Measurements from ENCODE around the gene BPI.
"Not testable (repeated sequence)": the region's sequence is repeated elsewhere in the genome, so short reads cannot be mapped to it uniquely, and the experiment has no call there.

Gene BPI

DNA sequence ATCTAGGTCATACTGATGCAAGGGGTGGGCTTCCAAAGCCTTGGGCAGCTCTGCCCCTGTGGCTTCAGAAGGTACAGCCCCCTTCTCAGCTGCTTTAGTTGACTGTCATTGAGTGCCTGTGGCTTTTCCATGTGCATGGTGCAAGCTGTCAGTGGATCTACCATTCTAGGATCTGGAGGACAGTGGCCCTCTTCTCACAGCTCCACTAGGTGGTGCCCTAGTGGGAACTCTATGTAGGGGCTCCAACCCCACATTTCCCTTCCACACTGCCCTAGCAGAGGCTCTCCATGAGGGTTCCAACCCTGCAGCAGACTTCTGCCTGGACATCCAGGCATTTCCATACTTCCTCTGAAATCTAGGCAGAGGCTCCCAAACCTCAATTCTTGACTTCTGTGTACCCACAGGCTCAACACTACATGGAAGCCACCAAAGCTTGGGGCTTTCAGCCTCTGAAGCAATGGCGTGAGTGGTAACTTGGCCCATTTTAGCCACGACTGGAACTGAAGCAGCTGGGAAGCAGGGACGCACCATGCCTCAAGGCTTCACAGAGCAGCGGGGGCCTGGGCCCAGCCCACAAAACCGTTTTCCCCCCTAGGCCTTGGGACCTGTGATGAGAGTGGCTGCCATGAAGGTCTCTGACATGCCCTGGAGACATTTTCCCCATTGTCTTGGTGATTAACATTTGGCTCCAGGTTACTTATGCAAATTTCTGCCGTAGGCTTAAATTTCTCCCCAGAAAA lies 22.6 kb upstream of the BPI start:
- not testable (repeated sequence) for H3K36me3 ChIP-seq (ENCODE audit: control insufficient read depth, insufficient read depth, low read length); H3K27ac ChIP-seq (ENCODE audit: low read depth, low read length); H3K4me1 ChIP-seq (ENCODE audit: control insufficient read depth, insufficient read depth, low read length); H3K27me3 ChIP-seq (ENCODE audit: control insufficient read depth, insufficient read depth, low read length); H3K9ac ChIP-seq (ENCODE audit: low read length); H3K4me3 ChIP-seq (ENCODE audit: low read length)

GRCh38 chr20:38283236-38283635 lies 20.7 kb upstream of the BPI start:
- Histone ChIP-seq H3K36me3 (ENCODE audit: control insufficient read depth, insufficient read depth, low read length) (no peaks in the 10 kb centered on the region), H3K9ac (ENCODE audit: low read length) (no peak overlapping the region), H3K4me1 (ENCODE audit: control insufficient read depth, insufficient read depth, low read length) (no peaks in the 10 kb centered on the region), H3K27me3 (ENCODE audit: control insufficient read depth, insufficient read depth, low read length) (no peaks in the 10 kb centered on the region), H3K27ac (ENCODE audit: low read depth, low read length) (no peak overlapping the region), H3K4me3 (ENCODE audit: low read length) (no peak overlapping the region)

DNA sequence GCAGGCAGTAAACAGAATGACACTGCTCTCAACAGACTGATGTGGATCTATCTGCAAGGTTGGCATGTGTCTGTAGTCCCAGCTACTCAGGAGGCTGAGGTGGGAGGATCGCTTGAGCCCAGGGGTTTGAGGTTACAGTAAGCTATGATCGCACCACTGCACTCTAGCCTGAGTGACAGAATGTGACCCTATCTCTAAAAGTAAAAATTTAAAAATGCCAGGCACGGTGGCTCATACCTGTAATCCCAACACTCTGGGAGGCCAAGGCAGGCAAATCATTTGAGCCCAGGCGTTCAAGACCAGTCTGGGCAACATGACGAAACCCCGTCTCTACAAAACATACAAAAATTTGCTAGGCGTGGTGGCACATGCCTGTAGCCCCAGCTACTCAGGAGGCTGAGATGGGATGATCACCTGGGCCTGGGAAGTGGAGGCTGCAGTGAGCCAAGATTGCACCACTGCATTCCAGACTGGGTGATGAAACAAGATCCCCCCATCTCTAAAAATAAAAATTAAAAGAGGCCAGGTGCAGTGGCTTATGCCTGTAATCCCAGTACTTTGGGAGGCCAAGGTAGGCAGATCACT lies 19.8 kb upstream of the BPI start:
- H3K4me1 ChIP-seq (ENCODE audit: control insufficient read depth, insufficient read depth, low read length); H3K4me3 ChIP-seq (ENCODE audit: low read length); H3K27ac ChIP-seq (ENCODE audit: low read depth, low read length); H3K9ac ChIP-seq (ENCODE audit: low read length); H3K36me3 ChIP-seq (ENCODE audit: control insufficient read depth, insufficient read depth, low read length); H3K27me3 ChIP-seq (ENCODE audit: control insufficient read depth, insufficient read depth, low read length): not testable (repeated sequence)

DNA sequence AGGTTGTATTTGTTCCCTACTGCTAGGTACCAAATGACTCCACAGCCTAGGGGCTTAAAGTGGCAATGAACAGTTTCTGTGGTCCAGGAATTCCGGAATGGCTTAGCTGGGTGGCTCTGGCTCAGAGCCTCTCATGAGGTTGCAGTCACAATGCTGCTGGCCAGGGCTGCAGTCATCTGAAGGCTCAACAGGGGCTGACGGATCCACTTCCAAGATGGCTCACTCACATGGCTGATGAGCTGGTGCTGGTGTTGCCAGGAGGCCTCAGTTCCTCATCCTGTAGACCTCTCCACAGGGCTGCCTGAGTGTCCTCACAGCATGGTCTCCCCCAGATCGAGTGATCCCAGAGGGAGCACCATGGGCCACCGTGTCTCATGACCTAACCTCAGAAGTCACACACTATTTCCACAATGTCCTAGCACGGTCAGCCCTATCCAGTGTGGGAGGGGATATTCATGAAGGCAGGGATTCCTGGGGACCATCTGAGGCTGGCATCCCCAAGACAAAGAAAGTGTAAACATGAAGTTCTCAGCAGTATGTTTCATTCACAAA lies 19.0 kb upstream of the BPI start:
- Histone ChIP-seq H3K9ac (ENCODE audit: low read length) (no peak overlapping the region), H3K36me3 (ENCODE audit: control insufficient read depth, insufficient read depth, low read length) (no peaks in the 10 kb centered on the region), H3K27me3 (ENCODE audit: control insufficient read depth, insufficient read depth, low read length) (no peaks in the 10 kb centered on the region), H3K27ac (ENCODE audit: low read depth, low read length) (no peak overlapping the region), H3K4me1 (ENCODE audit: control insufficient read depth, insufficient read depth, low read length) (no peaks in the 10 kb centered on the region), H3K4me3 (ENCODE audit: low read length) (no peak overlapping the region)

DNA sequence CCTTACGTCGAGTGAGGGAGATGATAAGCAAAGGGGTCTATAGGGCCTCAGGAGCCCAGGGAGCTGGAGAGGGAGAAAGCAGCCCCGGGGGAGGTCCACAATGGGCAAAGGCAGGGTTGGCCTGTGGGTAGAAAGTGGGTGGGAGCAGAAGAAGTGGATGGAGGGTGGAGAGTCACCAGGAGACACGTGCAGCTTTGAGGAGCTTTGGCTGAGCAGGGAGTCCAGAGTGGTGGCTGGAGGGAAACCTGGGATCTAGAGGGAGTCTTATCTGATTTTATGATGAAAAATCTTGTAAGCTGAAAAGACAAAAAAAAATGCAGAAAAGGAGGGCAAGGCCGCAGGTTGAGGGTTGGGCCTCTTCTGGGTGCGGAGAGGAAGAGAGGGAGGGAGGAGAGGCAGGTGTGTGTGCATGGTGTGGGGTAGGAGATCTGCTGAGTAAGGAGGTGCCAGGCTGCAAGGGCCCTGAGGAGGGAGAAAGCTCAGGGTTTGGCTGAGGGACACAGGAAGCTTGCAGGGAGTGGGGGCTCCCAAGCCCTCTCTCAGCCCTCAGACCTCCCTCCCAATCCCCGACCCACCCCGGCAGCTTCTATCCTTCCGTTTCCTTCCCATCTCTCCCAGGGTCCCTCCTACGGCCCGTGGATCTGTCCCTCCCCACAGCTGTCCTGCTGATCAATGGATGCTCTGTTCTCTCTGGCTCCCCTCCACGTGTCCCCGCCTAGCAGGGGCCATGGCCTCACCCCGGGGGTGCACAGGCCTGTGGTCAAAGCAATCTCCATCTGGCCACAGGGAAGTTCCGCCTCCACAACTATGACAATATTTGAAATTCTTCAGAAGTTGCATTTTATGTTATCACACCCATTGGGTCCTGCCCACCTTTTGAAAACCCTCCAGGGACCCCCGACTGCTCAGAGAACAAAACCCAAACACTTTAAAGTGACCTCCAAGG lies 17.1 kb upstream of the BPI start:
- Histone ChIP-seq H3K27ac (ENCODE audit: low read depth, low read length) (no peak overlapping the region), H3K9ac (ENCODE audit: low read length) (no peak overlapping the region), H3K4me3 (ENCODE audit: low read length) (no peak overlapping the region), H3K27me3 (ENCODE audit: control insufficient read depth, insufficient read depth, low read length) (no peaks in the 10 kb centered on the region), H3K4me1 (ENCODE audit: control insufficient read depth, insufficient read depth, low read length) (no peaks in the 10 kb centered on the region), H3K36me3 (ENCODE audit: control insufficient read depth, insufficient read depth, low read length) (no peaks in the 10 kb centered on the region)

DNA sequence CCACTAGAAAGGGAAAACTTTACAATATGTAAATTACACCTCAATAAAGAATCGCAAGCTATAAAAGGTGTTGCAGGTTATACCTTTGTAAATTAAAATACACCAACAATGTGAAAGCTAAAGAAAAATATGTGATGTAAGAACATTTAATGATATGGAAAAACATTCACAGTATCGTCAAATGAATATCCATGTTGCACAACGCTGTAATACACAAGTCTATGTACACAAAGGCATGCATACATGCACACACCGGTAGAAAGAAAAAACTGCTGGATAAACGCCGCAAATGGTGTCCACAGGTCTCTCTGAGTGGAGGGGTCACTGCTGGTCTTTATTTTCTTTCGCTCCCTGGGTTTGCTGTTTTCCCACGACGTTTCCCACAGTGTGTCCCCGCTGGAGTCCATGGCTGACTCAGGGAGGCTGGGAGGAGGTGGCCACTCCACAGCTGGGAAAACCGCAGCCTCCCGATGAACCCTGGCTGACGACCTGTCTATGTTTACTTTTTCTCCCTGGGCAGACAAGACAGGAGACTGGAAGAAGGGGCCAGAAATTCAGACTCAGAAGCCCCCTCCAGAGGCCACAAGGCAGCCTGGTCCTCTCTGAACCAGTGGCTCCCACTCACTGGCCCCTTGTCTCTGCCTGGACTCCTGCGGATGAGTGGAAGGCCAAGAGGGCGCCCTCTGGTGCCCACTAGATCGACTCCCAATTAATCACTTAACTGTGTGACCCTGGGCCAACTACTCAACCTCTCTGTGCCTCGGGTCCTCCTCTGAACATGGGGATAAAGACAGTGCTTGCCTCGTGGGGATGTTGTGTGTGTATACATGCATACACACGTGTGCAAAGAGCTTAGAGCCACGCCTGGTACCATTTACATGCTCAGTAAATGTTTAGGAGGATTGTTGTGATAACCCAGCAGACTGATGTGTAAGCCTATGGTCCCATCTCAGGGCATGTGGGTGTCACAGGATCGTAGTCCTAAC lies 12.8 kb upstream of the BPI start:
- Histone ChIP-seq H3K4me1 (ENCODE audit: control insufficient read depth, insufficient read depth, low read length) (no peaks in the 10 kb centered on the region), H3K36me3 (ENCODE audit: control insufficient read depth, insufficient read depth, low read length) (no peaks in the 10 kb centered on the region), H3K9ac (ENCODE audit: low read length) (no peak overlapping the region), H3K27ac (ENCODE audit: low read depth, low read length) (no peak overlapping the region), H3K27me3 (ENCODE audit: control insufficient read depth, insufficient read depth, low read length) (no peaks in the 10 kb centered on the region), H3K4me3 (ENCODE audit: low read length) (no peak overlapping the region)

DNA sequence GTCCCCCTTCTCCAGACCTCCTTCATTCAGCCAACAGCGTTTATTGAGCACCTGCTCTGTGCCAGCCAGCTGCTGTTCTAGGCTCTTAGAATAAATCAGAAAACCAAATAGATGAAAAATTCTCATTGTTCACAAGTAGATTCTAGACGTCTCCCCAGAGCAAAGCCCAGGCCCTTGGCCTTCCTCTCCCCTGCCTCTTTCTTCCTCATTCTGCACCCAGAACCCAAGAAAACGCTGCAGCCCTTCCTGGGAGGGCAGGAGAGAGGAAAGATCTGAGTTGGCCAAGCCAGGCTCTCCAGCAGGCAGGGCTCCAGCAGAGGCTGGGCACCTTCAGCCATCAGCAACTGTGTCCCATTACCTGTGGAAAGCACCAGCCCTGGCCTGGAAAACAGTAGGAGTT lies 12.0 kb upstream of the BPI start:
- no peak overlapping the region for H3K4me3 ChIP-seq (ENCODE audit: low read length)
- H3K4me1 ChIP-seq (ENCODE audit: control insufficient read depth, insufficient read depth, low read length): no peaks in the 10 kb centered on the region
- no peaks in the 10 kb centered on the region for H3K27me3 ChIP-seq (ENCODE audit: control insufficient read depth, insufficient read depth, low read length)
- H3K36me3 ChIP-seq (ENCODE audit: control insufficient read depth, insufficient read depth, low read length): no peaks in the 10 kb centered on the region
- no peak overlapping the region for H3K27ac ChIP-seq (ENCODE audit: low read depth, low read length)
- H3K9ac ChIP-seq (ENCODE audit: low read length): no peak overlapping the region

GRCh38 chr20:38293491-38294065 lies 10.4 kb upstream of the BPI start:
- Histone ChIP-seq H3K27ac (ENCODE audit: low read depth, low read length) (no peak overlapping the region), H3K4me1 (ENCODE audit: control insufficient read depth, insufficient read depth, low read length) (peaks cover 4% of the 10 kb centered on the region), H3K4me3 (ENCODE audit: low read length) (no peak overlapping the region), H3K27me3 (ENCODE audit: control insufficient read depth, insufficient read depth, low read length) (no peaks in the 10 kb centered on the region), H3K9ac (ENCODE audit: low read length) (no peak overlapping the region), H3K36me3 (ENCODE audit: control insufficient read depth, insufficient read depth, low read length) (no peaks in the 10 kb centered on the region)

- H3K27ac ChIP-seq (ENCODE audit: low read depth, low read length): no peak overlapping the region
- H3K36me3 ChIP-seq (ENCODE audit: control insufficient read depth, insufficient read depth, low read length): no peaks in the 10 kb centered on the region
- no peak overlapping the region for H3K9ac ChIP-seq (ENCODE audit: low read length)
- no peaks in the 10 kb centered on the region for H3K27me3 ChIP-seq (ENCODE audit: control insufficient read depth, insufficient read depth, low read length)
- H3K4me3 ChIP-seq (ENCODE audit: low read length): no peak overlapping the region
- H3K4me1 ChIP-seq (ENCODE audit: control insufficient read depth, insufficient read depth, low read length): peaks cover 9% of the 10 kb centered on the region
These were observed 9.8 kb upstream of the BPI start for GRCh38 chr20:38294076-38294591.

DNA sequence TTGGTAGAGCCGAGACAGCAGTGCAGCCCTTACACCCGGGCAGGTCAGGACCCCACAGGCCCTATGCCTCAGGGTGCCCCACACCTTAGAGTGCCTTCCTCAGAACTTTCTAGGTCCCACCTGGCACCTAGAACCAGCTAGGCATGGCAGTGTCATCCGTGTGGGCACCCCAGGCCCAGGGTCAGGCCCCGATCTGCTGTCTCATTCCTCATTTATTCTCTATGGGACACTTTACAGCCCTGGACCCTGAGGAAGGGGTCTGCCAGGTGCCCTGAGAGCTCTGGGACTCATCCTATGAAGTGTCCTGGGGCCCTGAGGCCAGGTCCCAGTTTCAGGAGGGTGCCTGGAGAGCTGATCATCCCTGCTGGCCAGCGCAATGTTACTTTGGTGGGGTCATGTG lies 8.1 kb upstream of the BPI start:
- no peaks in the 10 kb centered on the region for H3K36me3 ChIP-seq (ENCODE audit: control insufficient read depth, insufficient read depth, low read length)
- H3K27ac ChIP-seq (ENCODE audit: low read depth, low read length): no peak overlapping the region
- no peaks in the 10 kb centered on the region for H3K27me3 ChIP-seq (ENCODE audit: control insufficient read depth, insufficient read depth, low read length)
- no peak overlapping the region for H3K4me3 ChIP-seq (ENCODE audit: low read length)
- no peak overlapping the region for H3K9ac ChIP-seq (ENCODE audit: low read length)
- H3K4me1 ChIP-seq (ENCODE audit: control insufficient read depth, insufficient read depth, low read length): peaks cover 9% of the 10 kb centered on the region

DNA sequence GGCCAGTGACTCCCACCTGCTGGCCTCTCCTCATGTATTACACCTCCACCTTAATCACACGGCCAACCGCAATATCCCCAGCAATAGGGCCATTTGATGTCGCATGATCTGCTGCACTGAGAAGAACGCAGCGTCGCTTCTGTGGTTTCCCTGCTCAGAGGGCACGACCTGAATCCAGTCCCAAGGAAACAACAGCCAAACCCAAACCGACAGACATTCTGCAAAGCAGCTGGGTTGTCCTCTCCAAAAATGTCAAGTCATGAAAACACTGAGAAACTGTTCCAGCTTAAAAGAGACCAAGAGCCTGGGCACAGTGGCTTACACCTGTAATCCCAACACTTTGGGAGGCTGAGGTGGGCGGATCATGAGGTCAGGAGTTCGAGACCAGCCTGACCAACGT lies 7.5 kb upstream of the BPI start:
- Histone ChIP-seq H3K27me3 (ENCODE audit: control insufficient read depth, insufficient read depth, low read length) (no peaks in the 10 kb centered on the region), H3K36me3 (ENCODE audit: control insufficient read depth, insufficient read depth, low read length) (no peaks in the 10 kb centered on the region), H3K4me1 (ENCODE audit: control insufficient read depth, insufficient read depth, low read length) (peaks cover 9% of the 10 kb centered on the region), H3K9ac (ENCODE audit: low read length) (no peak overlapping the region), H3K27ac (ENCODE audit: low read depth, low read length) (no peak overlapping the region), H3K4me3 (ENCODE audit: low read length) (no peak overlapping the region)
